HG02798 (cell line): ENCODE results near the gene CRHR1.
"Not testable (repeated sequence)": the region's sequence is repeated elsewhere in the genome, so short reads cannot be mapped to it uniquely, and the experiment has no call there.

Experiments
- ATAC-seq: cut with Tn5 transposase; IDR thresholded peaks from one replicate; pipeline ENCODE4 v1.9.1; 2021; ENCODE audit warnings: mild to moderate bottlenecking; ENCODE audit not compliant: unreplicated experiment, poor library complexity

The CRHR1 gene

DNA sequence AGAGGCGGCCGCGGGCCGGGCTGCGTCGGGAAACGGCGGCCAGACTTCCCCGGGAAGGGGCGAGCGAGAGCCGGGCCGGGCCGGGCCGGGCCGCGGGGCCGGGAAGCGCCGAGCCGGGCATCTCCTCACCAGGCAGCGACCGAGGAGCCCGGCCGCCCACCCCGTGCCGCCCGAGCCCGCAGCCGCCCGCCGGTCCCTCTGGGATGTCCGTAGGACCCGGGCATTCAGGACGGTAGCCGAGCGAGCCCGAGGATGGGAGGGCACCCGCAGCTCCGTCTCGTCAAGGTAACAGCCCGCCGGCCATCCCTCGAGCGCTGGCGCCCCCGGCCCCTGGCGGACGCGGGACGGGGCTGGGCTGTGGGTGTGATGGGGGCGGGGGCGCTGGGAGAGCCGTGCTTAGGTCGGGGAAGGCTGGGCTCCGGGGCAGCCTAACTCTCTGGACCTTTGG lies at the start of gene CRHR1:
TSS of gene CRHR1 (plus strand) at position 28 of the 448 bp plus-strand sequence. CDS start at position 253, 225 bp downstream.
- no peak for ATAC-seq

DNA sequence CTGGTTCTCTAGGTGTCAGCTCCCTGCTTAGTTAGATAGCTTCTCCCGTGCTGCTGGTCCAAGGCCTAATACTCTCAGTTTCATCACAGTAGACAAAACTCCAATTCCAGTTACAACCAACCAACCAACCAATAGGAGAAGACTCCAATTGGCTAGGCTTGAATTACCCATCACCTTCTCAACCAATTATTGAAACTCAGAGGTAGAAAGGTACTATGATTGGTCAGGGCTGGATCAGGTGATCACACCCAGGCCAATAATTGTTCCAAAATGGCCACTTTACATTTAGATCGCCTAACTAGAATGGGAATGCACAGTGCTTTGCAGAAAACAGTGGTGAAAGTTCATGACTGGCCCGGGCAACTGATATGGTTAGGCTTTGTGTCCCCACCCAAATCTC lies 49.5 kb upstream of the CRHR1 start:
- ATAC-seq, result no peak

DNA sequence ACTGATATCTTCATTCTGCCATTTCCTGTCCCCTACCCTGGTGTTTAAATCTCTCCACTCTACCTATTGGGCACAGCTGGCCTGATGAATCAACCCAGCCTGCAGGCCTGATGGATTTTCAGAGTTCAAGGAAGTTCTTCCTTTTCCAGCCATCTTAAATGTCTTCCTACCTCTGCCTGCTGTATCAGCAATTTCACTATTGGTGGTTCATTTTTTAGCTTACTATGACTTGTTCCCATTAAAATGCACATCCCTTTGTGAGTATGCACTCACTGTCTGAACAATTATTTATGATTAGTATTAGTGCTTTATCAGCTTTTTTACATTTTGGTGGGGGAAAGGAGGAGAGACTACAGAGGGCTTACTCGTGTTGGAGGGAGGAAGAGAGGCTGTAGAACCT lies 48.6 kb upstream of the CRHR1 start:
- ATAC-seq, result no peak

GRCh38 chr17:45739786-45740185 lies 44.3 kb upstream of the CRHR1 start:
- no peak for ATAC-seq

DNA sequence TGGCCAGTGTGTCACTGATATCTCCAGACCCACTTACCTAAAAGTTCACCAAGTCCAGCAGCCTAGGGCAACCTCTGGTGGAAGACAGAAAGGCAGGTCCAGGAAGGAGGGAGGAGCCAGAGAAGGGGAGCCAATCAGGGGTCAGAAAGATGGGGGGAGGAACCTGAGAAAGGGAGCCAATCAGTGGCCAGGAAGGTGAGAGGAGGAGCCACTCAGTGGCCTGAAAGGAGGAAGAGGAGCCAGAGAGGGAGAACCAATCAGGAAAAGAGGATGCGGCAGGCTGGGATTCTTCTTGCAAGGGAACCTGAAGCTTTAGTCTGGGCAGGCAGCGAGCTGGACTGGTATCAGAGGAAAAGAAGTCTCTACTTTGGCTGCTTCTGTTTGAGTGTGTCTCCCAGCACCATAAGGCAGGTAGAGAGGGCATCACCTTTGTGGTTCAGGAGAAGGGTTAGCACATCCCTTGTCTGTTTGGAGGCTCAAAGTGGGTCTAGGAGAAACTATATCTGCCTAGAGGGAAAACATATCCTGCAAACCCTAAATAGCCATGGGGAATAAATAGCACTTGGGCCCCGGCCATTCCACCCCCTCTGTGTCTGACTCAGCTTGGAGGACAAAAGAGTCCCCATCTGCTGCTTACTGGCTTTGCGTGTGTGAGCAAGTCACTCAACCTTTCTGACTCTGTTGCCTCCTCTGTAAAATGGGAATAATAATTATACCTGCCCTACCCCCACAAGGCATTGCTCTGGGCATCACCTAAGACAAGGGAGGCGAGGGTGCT lies 43.4 kb upstream of the CRHR1 start:
- ATAC-seq, result no peak

GRCh38 chr17:45742251-45742650 lies 41.9 kb upstream of the CRHR1 start:
- ATAC-seq, result no peak

DNA sequence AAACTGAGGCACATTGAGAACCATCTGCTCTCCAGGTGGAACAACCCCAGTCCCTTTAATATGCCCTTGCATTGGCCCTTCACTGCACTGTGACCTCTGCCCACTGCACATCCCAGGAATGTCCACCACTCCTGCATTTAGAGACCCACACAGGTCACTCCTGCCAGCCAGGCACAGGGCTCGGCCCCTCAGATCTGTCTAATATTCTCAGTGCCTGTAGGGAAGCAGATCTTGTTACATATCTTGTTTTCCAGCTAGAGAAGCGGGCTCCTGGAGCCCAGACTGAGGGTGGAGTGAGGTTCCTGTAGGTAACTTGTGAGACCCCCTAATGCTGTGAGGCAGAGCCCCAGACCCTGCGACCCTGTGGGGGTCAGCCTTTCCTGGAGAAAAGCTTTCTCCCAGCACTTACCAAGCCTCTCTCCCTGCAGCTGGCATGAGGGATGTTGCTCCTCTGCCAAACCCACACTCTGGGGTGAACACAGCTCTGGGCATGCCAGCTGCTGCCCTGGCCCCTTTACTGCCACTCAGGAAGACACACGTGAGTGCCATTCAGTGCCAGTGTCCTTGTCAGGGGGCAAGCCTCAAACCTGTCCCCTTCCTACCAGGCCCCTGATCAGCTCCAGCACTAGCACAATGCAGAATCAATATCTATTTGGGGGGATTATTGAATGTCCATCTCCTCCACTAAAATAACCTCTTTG lies 40.3 kb upstream of the CRHR1 start:
- no peak for ATAC-seq

DNA sequence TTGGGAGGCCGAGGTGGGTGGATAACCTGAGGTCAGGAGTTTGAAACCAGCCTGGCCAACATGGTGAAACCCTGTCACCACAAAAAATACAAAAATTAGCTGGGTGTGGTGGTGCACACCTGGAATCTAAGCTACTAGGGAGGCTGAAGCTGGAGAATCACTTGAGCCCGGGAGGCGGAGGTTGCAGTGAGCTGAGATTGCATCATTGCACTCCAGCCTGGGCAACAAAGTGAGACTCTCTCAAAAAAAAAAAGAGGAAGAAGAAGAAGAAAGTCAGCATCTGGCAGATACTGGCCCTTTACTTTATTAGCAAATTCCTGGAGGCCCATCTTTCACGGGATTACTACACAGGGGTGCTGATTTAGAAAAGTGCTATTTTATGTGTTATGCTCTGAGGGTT lies 39.3 kb upstream of the CRHR1 start:
- not testable (repeated sequence) for ATAC-seq

- no peak for ATAC-seq
These were observed 38.3 kb upstream of the CRHR1 start for GRCh38 chr17:45745601-45746494.

DNA sequence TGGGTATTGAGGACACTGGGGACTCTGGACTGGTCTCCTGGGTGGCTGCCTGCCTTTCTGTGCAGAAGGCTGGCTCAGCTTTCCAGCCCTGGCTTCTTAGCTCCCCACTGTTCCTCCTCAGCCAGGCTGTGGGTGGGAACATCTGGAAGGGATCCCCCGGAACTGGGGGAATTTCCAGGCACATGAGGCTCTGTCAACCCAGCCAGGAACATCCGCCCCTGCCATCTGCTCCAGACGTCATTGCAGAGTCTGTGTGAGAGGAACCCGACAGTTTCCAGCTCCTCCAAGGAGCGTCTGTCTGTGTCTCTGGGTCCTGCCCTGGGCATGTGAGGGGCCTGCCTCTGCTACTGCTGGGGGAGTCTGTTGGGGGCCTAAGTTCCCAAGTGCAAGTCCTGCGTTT lies 36.2 kb upstream of the CRHR1 start:
- ATAC-seq, result no peak

- no peak for ATAC-seq
These were observed 35.3 kb upstream of the CRHR1 start for GRCh38 chr17:45748731-45749310.

DNA sequence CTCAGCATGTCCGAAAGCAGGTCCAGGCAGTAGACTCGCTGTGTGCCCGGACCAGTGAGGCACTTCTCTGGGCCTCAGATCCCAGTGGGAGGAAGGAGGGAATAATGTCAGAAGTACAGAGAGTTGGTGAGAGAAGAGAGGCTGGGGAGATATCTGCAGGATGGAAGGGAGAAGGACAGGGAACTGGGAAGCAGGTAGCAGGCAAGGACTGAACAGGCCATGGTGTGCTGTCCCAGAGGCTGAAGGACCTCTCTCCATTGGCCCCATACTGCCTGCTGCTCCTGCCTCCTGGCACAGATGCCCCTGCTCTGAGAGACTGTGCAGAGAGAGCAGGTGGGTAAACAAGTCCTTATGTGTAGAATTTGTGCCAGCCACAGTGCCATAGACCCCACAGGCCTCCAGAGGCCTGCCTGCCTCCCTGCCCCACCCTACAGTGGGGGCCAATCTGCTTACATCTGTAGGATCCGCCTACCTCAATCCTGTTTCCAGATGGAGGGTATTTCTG lies 34.2 kb upstream of the CRHR1 start:
- ATAC-seq, result no peak

DNA sequence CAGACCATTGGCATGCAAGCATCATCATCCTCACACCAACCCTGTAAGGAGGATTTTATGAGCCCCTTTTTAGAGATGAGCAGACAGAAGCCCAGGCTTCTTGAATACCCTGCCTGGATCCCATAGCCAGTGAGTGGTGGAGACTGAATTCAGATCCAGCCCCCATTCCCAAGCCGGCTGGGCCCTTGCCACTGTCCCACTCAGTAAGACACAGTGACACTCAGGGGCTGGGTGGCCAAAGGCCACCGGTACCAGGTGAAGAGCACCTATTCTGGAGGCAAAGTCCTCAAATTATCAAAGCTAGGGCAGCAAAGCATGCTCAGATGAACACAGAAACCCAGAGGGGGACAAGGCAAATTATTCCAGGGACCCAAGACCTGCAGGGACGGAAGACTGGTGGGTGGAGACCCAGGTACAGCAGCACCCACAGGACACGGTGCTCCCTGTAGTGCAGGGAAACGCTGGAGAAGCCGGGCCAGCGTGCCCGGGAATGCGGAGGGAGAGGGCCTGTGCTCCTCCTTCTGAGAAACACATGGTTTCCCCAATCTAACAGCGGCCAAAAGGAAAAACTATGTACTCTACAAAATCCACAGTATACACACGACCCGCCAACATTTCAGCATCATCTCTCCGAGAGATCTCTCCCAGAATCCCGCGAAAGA lies 33.2 kb upstream of the CRHR1 start:
- ATAC-seq, result no peak

DNA sequence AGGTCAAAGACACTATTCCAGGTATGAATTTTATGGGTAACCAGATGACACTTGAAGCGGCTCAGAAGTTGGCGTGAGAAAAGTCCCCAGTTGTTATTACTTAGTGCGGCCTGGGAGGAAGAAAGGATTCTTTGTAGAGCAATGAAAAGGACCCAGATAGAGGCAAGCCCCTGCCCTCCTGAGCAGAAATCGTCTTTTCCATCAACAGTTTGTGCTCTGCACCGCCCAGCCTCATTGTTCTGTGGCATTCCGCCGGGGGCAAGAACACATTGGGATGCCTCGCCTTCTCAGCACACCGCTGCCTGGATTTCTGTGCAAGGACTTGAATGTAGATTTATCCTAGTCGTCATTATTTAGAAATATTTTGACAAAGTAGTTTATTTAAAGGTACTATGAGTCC lies 32.7 kb upstream of the CRHR1 start:
- no peak for ATAC-seq

- ATAC-seq, result no peak
These were observed 31.9 kb upstream of the CRHR1 start for GRCh38 chr17:45752246-45752645.

- no peak for ATAC-seq
These were observed 30.4 kb upstream of the CRHR1 start for GRCh38 chr17:45753645-45754225.

- ATAC-seq, result no peak
These were observed 29.1 kb upstream of the CRHR1 start for GRCh38 chr17:45755050-45755449.

DNA sequence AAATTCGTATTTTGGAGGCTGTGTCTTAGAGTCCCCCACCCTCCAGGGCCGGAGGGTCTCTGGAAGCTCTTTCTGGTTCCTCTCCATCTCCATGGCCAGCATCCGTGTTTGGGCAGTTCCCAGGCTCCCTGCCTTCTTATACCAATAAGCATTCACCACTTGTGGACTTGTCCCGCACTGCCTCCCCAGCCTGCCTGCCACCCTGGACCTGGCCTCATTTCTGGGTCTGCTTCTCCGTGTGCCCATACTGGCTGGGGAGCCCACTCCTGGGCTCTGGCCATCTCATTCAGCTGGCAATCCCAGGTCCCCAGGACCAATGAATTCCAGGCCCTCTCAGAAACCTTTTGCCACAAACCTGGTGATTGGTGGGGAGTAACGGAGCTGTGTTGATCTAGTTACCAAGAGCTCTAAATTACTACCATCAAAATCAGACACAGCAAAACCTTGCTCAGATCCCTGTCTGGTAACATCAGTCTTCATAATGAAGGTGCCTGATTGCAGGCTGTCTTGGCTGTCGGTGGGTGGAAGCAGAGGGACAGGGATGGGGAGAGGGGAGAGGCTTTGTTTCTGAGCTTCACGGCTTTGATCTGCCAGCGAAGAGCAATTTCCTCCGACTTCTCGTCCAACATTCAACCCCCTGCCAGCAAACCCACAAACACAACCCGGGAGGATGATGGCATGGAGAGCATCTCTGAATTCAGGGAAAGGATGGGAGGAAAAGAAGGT lies 27.7 kb upstream of the CRHR1 start:
- ATAC-seq, result no peak
